IMR-90 (cell line): ENCODE measurements around the gene PXT1.

Source experiments
- BHLHE40 ChIP-seq: fragments of 150-350 bp; IDR thresholded peaks from 2 replicates; pipeline ENCODE4 v1.6.1; 2016; ENCODE audit warnings: mild to moderate bottlenecking, low read depth, low read length
- CEBPB ChIP-seq: IDR thresholded peaks from 2 replicates; pipeline ENCODE4 v1.6.1; 2012; ENCODE audit warnings: low read depth, low read length, improper control_type of control experiment
- CHD1 ChIP-seq: IDR thresholded peaks from 2 replicates; pipeline ENCODE4 v1.6.1; 2012; ENCODE audit warnings: low read depth, low read length, improper control_type of control experiment
- CTCF ChIP-seq: conservative IDR thresholded peaks from 2 replicates; pipeline ENCODE4 v1.5.1; 2012; ENCODE audit warnings: mild to moderate bottlenecking, low read depth, low read length, improper control_type of control experiment
- FOS ChIP-seq: fragments of 150-350 bp; IDR thresholded peaks from 2 replicates; pipeline ENCODE4 v1.6.1; 2016; ENCODE audit warnings: low read depth, low read length
- MXI1 ChIP-seq: IDR thresholded peaks from 2 replicates; pipeline ENCODE4 v1.6.1; 2012; ENCODE audit warnings: low read depth, mild to moderate bottlenecking, low read length, moderate library complexity, borderline replicate concordance
- NFE2L2 ChIP-seq: fragments of 150-350 bp; IDR thresholded peaks from 2 replicates; pipeline ENCODE4 v1.6.1; 2016; ENCODE audit warnings: low read depth, mild to moderate bottlenecking, low read length
- POLR2A ChIP-seq: IDR thresholded peaks from 2 replicates; pipeline ENCODE4 v1.6.1; 2012; ENCODE audit warnings: mild to moderate bottlenecking, low read depth, low read length
- RCOR1 ChIP-seq: IDR thresholded peaks from 2 replicates; pipeline ENCODE4 v1.6.1; 2012; ENCODE audit warnings: mild to moderate bottlenecking, low read length, improper control_type of control experiment; ENCODE audit not compliant: insufficient replicate concordance
- SMC3 ChIP-seq: fragments of 150-350 bp; IDR thresholded peaks from 2 replicates; pipeline ENCODE4 v1.6.1; 2016; ENCODE audit warnings: low read depth, mild to moderate bottlenecking, antibody characterized with exemption, low read length, moderate library complexity

- TF ChIP-seq CHD1 = no peak
- no peak for TF ChIP-seq POLR2A
- TF ChIP-seq CTCF = peak; percentile 25; the same call in 1 of the 2 replicates
- TF ChIP-seq CEBPB = no peak
- TF ChIP-seq NFE2L2 = no peak
- 0 out of 2 replicates have a peak, but pooled peaks have one; percentile 12 for TF ChIP-seq SMC3
- TF ChIP-seq BHLHE40 = no peak
- TF ChIP-seq MXI1 = no peak
- TF ChIP-seq RCOR1 = no peak
- no peak for TF ChIP-seq FOS
Measured at GRCh38 chr6:36428911-36429310, 13.7 kb downstream of the PXT1 start.
